A549 (cell line): ENCODE results near the gene PYCARD. TPM values are rescaled to one million over a fixed set of nuclear protein-coding genes. Genes with fewer than 3 reads are reported as not detected.

Experiments
- ATAC-seq, 2 experiments: fragments of 200-7000 bp in 1 of 2; fragments of >200 bp in 1 of 2; cut with Nextera tagmentation in 1 of 2; cut with Tn5 transposase in 1 of 2; 3 replicates each; pipeline versions ENCODE4 v1.8.0 to v1.9.1; 2018 to 2020; ENCODE audit warnings: mild to moderate bottlenecking in 1 of 2, moderate library complexity in 1 of 2
- CTCF ChIA-PET: fragments of 300-600 bp; sonication (Branson Sonifier 250); formaldehyde crosslinking; extraction: SDS; loops from one replicate; lab custom pipeline; 2021; ENCODE audit warnings: antibody characterized with exemption, inconsistent platforms; lab: Yijun Ruan, JAX
- POLR2A ChIA-PET: fragments of 350-600 bp; formaldehyde crosslinking; extraction: SDS; loops from one replicate; lab custom pipeline; 2021; ENCODE audit warnings: antibody characterized with exemption, inconsistent platforms; lab: Yijun Ruan, JAX
- DNase-seq, 2 experiments: peaks; one replicate each; pipeline versions ENCODE4 v3.0.0 to v3.0.0-alpha.2; 2011 to 2016; ENCODE audit warnings: low read depth in 1 of 2, low spot score in 1 of 2
- FAIRE-seq: peaks from 2 replicates; lab custom pipeline; 2011; peaks lifted over from hg19 to GRCh38; lab: Jason Lieb, UNC
- H3K27ac ChIP-seq, 2 experiments: fragments of >200 bp; sonication (Bioruptor Twin); formaldehyde crosslinking; 3 replicates each; pipeline ENCODE4 v1.5.1; 2016 to 2017
- H3K4me1 ChIP-seq: fragments of >200 bp; sonication (Bioruptor Twin); formaldehyde crosslinking; 3 replicates; pipeline ENCODE4 v1.6.1; 2016
- H3K4me2 ChIP-seq: fragments of >200 bp; sonication (Bioruptor Twin); formaldehyde crosslinking; 3 replicates; pipeline ENCODE4 v1.6.1; 2016
- H3K4me3 ChIP-seq: fragments of >200 bp; sonication (Bioruptor Twin); formaldehyde crosslinking; 3 replicates; pipeline ENCODE4 v1.5.1; 2016
- H3K9me3 ChIP-seq: fragments of >200 bp; sonication (Bioruptor Twin); formaldehyde crosslinking; 3 replicates; pipeline ENCODE4 v1.6.1; 2016
- BHLHE40 ChIP-seq: IDR thresholded peaks from 2 replicates; pipeline ENCODE4 v1.6.1; 2012; ENCODE audit warnings: low read depth, low read length, inconsistent platforms
- CHD2 ChIP-seq: fragments of 150-350 bp; IDR thresholded peaks from 2 replicates; pipeline ENCODE4 v1.6.1; 2014; ENCODE audit warnings: low read length; ENCODE audit not compliant: partially characterized antibody
- ESRRA ChIP-seq: fragments of 150-350 bp; IDR thresholded peaks from 2 replicates; pipeline ENCODE4 v1.6.1; 2014; ENCODE audit warnings: mild to moderate bottlenecking, low read length, borderline replicate concordance
- FOSB ChIP-seq: fragments of 250-450 bp; sonication (Bioruptor Pico); IDR thresholded peaks from 2 replicates; pipeline ENCODE4 v1.5.0; 2020; ENCODE audit warnings: mild to moderate bottlenecking, moderate library complexity
- HDAC2 ChIP-seq: fragments of 200-600 bp; sonication (generic); IDR thresholded peaks from 2 replicates; pipeline ENCODE4 v1.6.1; 2016
- MYC ChIP-seq: IDR thresholded peaks from 2 replicates; pipeline ENCODE4 v1.6.1; 2012; ENCODE audit warnings: mild to moderate bottlenecking, inconsistent platforms, low read length, improper control_type of control experiment, borderline replicate concordance
- NFE2L2 ChIP-seq: fragments of 150-350 bp; conservative IDR thresholded peaks from 2 replicates; pipeline ENCODE4 v1.6.1; 2014; ENCODE audit warnings: low read length
- NPAS2 ChIP-seq: fragments of 250-450 bp; sonication (Bioruptor Pico); IDR thresholded peaks from 2 replicates; pipeline ENCODE4 v1.8.0; 2022; ENCODE audit warnings: mild to moderate bottlenecking, moderate library complexity, borderline replicate concordance
- RAD21 ChIP-seq, 2 experiments: fragments of >200 bp in 1 of 2; sonication (Bioruptor Twin) in 1 of 2; formaldehyde crosslinking in 1 of 2; IDR thresholded peaks in 1 of 2; conservative IDR thresholded peaks in 1 of 2; 2 replicates in 1 of 2; 3 replicates in 1 of 2; pipeline ENCODE4 v1.6.1; 2012 to 2018; ENCODE audit warnings: inconsistent platforms in 1 of 2
- RCOR1 ChIP-seq: fragments of 150-350 bp; IDR thresholded peaks from 2 replicates; pipeline ENCODE4 v1.6.1; 2014; ENCODE audit warnings: antibody characterized with exemption, low read length, low read depth
- ZSCAN20 ChIP-seq: fragments of 250-450 bp; sonication (Bioruptor Pico); IDR thresholded peaks from 2 replicates; pipeline ENCODE4 v1.8.0; 2022; ENCODE audit warnings: mild to moderate bottlenecking, moderate library complexity
- WGBS: methylation state at CpG from one replicate; pipeline ENCODE4 v1.1.6; 2017; ENCODE audit errors: missing lambda C conversion rate; 5-methylcytosine and 5-hydroxymethylcytosine counted together
- polyA plus RNA-seq, 4 experiments: library from polyadenylated mRNA; depleted of rRNA in 3 of 4; stranded (reverse); fragments of >200 nt; fragmentation: RNase III in 1 of 4; extraction: RNeasy Plus Mini Kit Qiagen cat#74134 plus additional on column Dnase treatment in 1 of 4; gene quantifications; 2 replicates in 3 of 4; 3 replicates in 1 of 4; pipeline ENCODE4 v1.2.3, GENCODE V29; 2011 to 2017
- TF ChIP-seq, protein P1 (sequence below): fragments of 200-600 bp; sonication (generic); IDR thresholded peaks from 2 replicates; pipeline ENCODE4 v1.6.1; 2016; ENCODE audit warnings: antibody characterized with exemption, mild to moderate bottlenecking, moderate library complexity
- TF ChIP-seq, protein P2 (sequence below): fragments of 250-450 bp; sonication (Bioruptor Pico); IDR thresholded peaks from 2 replicates; pipeline ENCODE4 v1.5.0; 2021; ENCODE audit warnings: mild to moderate bottlenecking, moderate library complexity, borderline replicate concordance
- TF ChIP-seq, protein P3 (sequence below): IDR thresholded peaks from 2 replicates; pipeline ENCODE4 v1.6.1; 2012
- TF ChIP-seq, protein P4 (sequence below): fragments of 150-350 bp; IDR thresholded peaks from 2 replicates; pipeline ENCODE4 v1.6.1; 2014; ENCODE audit warnings: low read depth, mild to moderate bottlenecking, low read length
- TF ChIP-seq, protein P5 (sequence below): fragments of >200 bp; sonication (Bioruptor Twin); formaldehyde crosslinking; IDR thresholded peaks from 3 replicates; pipeline ENCODE4 v1.5.1; 2016

The PYCARD gene
- polyA plus RNA-seq, 2 of the 4 experiments (the other 2 are of a cell fraction) = 16.1 to 30.1 TPM

DNA sequence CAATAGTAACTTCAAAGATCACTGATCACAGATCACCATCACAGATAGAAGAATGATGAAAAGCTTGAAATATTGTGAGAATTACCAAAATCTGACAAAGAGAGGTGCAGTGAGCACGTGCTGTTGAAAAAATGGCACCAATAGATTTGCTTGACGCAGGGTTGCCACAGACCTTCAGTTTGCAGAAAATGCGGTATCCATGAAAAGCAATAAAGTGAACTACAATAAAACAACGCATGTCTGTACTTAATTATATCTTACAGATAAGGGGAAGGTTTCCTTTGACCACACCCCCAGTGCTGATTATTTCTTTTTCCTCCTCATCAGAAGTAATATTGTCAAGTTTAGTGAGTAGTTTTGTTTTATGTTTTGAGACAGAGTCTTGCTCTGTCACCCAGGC, 35.5 kb upstream of the PYCARD start (continued):
- TF ChIP-seq, protein P1, sequence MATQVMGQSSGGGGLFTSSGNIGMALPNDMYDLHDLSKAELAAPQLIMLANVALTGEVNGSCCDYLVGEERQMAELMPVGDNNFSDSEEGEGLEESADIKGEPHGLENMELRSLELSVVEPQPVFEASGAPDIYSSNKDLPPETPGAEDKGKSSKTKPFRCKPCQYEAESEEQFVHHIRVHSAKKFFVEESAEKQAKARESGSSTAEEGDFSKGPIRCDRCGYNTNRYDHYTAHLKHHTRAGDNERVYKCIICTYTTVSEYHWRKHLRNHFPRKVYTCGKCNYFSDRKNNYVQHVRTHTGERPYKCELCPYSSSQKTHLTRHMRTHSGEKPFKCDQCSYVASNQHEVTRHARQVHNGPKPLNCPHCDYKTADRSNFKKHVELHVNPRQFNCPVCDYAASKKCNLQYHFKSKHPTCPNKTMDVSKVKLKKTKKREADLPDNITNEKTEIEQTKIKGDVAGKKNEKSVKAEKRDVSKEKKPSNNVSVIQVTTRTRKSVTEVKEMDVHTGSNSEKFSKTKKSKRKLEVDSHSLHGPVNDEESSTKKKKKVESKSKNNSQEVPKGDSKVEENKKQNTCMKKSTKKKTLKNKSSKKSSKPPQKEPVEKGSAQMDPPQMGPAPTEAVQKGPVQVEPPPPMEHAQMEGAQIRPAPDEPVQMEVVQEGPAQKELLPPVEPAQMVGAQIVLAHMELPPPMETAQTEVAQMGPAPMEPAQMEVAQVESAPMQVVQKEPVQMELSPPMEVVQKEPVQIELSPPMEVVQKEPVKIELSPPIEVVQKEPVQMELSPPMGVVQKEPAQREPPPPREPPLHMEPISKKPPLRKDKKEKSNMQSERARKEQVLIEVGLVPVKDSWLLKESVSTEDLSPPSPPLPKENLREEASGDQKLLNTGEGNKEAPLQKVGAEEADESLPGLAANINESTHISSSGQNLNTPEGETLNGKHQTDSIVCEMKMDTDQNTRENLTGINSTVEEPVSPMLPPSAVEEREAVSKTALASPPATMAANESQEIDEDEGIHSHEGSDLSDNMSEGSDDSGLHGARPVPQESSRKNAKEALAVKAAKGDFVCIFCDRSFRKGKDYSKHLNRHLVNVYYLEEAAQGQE = no peak
- TF ChIP-seq, protein P2, sequence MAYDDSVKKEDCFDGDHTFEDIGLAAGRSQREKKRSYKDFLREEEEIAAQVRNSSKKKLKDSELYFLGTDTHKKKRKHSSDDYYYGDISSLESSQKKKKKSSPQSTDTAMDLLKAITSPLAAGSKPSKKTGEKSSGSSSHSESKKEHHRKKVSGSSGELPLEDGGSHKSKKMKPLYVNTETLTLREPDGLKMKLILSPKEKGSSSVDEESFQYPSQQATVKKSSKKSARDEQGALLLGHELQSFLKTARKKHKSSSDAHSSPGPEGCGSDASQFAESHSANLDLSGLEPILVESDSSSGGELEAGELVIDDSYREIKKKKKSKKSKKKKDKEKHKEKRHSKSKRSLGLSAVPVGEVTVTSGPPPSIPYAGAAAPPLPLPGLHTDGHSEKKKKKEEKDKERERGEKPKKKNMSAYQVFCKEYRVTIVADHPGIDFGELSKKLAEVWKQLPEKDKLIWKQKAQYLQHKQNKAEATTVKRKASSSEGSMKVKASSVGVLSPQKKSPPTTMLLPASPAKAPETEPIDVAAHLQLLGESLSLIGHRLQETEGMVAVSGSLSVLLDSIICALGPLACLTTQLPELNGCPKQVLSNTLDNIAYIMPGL (CRISPR knock-in tag) = no peak

DNA sequence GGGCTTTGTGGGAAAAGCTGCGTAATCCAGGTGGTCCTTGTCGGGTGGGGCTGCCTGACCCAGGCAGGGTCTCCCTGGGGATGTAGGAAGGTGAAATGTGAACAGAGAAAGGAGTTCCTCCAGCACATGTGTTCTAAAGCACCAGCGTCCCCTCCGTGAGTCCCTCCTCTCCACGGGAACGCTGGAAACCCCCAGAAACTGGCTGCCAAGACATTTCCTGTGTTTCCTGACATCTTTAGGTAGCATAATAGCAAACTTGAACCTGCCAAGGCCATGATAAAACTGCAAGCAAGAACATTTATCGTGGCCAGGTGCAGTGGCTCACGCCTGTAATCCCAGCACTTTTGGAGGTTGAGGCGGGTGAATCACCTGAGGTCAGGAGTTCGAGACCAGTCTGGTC, 26.9 kb upstream of the PYCARD start:
- no peaks in the 10 kb centered on the region for H3K9me3 ChIP-seq
- no peak for DNase-seq
- no peak overlapping the region for H3K4me2 ChIP-seq
- H3K4me3 ChIP-seq = no peak overlapping the region
- 66% methylated on average over 10 of the region's 10 CpGs for WGBS
- no peak overlapping the region for H3K27ac ChIP-seq
- CTCF ChIA-PET = no interaction called here
- ATAC-seq = no peak
- H3K4me1 ChIP-seq = no peaks in the 10 kb centered on the region
- TF ChIP-seq RCOR1 (no peak), RAD21 (conservative IDR thresholded peaks at IDR 0.05 in 1 of 2, IDR thresholded peaks at IDR 0.05 in 1 of 2) (no peak), ESRRA (no peak), CHD2 (no peak), BHLHE40 (no peak), MYC (no peak), NFE2L2 (no peak), NPAS2 (no peak), HDAC2 (no peak), FOSB (CRISPR knock-in tag) (no peak), ZSCAN20 (no peak)
- TF ChIP-seq, protein P3, sequence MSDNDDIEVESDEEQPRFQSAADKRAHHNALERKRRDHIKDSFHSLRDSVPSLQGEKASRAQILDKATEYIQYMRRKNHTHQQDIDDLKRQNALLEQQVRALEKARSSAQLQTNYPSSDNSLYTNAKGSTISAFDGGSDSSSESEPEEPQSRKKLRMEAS = no peak
- TF ChIP-seq, protein P1 = no peak
- TF ChIP-seq, protein P4, sequence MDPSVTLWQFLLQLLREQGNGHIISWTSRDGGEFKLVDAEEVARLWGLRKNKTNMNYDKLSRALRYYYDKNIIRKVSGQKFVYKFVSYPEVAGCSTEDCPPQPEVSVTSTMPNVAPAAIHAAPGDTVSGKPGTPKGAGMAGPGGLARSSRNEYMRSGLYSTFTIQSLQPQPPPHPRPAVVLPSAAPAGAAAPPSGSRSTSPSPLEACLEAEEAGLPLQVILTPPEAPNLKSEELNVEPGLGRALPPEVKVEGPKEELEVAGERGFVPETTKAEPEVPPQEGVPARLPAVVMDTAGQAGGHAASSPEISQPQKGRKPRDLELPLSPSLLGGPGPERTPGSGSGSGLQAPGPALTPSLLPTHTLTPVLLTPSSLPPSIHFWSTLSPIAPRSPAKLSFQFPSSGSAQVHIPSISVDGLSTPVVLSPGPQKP = no peak
- TF ChIP-seq, protein P5, sequence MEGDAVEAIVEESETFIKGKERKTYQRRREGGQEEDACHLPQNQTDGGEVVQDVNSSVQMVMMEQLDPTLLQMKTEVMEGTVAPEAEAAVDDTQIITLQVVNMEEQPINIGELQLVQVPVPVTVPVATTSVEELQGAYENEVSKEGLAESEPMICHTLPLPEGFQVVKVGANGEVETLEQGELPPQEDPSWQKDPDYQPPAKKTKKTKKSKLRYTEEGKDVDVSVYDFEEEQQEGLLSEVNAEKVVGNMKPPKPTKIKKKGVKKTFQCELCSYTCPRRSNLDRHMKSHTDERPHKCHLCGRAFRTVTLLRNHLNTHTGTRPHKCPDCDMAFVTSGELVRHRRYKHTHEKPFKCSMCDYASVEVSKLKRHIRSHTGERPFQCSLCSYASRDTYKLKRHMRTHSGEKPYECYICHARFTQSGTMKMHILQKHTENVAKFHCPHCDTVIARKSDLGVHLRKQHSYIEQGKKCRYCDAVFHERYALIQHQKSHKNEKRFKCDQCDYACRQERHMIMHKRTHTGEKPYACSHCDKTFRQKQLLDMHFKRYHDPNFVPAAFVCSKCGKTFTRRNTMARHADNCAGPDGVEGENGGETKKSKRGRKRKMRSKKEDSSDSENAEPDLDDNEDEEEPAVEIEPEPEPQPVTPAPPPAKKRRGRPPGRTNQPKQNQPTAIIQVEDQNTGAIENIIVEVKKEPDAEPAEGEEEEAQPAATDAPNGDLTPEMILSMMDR = no peak
- POLR2A ChIA-PET = no interaction called here
- no peak for FAIRE-seq
